Measurements from ENCODE around the gene MARS1.

MARS1 gene

DNA sequence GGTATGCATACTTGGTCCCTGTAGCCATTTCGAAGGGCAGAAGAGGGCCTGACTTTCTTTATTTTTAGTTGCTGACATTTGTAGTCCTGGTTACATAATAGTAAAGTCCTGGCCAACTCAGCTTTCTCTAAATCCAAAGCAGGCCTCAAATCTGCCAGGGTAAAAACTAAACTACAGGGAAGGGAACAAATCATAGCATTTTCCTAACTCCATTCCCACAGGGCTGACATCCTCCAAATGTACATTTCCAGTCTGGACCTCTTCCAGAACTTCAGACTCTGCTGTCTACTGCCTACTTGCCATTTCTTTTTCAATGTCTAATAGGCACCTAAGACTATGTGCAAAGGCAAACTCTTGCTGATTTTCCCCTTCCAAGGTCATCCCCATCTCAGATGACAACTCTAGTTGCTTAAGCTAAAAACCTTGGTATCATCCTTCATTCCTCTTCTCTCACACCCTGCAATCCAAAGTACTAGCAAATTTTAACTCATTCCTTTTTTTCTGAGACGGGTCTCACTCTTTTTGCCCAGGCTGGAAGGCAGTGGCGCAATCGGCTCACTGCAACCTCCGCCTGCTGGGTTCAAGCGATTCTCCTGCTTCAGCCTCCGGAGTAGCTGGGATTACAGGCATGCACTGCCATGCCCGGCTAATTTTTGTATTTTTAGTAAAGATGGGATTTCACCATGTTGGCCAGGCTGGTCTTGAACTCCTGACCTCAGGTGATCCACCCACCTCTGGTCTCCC is 30.5 kb downstream of the MARS1 start:
- no peak for DNase-seq

DNA sequence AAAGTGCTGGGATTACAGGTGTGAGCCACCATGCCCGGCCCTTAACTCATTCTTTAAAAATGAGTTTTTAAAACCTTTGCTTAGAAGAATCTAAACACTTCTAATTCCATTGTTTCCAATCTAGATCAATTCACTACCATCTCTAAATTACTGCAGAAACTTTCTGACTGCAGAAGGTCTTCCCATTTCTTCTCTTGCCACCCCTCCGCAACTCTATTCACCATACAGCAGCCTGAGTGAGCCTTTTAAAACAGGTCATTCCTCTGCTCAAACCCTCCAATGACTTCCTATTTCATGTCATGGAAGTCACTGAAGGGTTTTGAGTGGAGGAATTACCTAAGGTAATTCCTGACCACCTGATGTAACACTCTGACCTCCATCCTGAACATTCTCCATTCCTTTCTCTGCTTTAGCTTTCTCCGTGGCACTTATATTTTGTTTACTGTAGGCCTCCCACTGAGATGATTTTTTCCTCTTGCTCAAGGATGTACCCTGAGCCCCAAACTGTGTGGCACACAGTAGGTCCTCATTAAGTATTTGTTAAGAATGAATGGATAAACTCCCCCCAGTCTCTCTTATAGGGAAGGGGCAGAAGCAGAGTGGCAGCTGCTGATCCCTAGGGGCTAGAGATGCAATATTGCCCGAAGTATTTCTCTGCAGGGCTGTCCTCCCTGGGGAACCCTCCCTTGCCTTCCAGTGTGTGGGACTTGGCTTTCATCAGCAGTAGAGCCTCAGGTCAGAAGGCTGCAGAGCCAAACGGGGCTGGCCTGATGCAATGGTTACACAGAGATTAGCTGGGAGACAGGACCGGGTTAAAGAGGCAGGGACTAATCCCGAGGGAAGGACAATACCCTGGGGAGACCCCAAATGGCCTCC is 31.3 kb downstream of the MARS1 start:
- DNase-seq, result peak; percentile 32 to 56

DNA sequence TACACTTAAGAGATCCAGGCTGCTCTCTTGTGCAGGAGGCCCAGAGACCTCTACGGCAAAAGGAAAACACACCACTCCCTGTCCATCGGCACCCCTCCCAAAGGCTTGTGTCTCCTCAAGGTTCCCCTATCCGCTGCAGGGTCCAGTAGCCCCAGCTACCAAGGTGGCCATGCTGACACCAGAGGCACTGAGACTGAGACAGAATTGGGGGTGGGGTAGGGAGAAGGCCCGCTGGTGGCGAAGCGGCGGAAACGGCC is 31.9 kb downstream of the MARS1 start:
- peak in 1 of 2 donors; percentile 64 for DNase-seq

DNA sequence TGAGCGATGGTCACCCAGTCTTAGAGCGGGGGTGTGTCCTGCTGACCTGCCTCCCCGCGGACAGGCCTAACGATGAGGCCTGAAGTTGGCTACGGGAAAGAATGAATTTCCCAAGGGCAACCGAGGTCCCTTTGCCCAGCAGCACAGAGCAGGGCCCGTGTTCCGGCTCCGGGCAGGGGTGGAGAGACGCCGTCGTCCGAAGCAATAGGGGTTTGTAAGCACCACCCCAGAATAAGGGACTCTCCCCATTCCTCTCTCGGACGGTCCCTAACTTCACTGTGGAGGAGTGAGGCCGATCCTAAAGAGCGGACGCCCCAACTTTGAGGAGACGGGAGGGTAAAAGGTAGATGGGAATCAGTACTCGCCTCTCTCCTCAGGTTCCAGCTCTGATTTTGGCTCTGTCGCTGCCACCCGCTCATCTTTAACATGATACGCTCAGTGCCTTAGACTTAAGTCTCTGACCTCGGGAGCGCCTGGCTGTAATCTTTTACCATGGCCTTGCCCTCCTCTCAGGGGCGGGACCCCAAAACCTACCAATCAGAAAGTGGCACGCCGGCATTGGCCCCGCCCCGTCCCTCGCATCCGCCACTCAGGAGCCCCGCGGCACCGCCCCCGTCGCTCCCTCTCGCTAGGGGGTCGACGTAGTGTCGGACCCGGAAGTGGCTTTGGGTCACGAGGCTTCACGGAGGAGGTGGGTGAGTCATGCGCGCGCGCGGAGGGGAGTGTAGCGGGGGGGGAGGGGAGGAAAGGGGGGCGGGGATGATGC is 32.4 kb downstream of the MARS1 start, which contains the start of gene DDIT3:
Gene DDIT3, minus strand, starts transcription at position 462 of the 766 bp plus-strand sequence. CDS start 3,108 bp downstream, outside the sequence.
- peak; percentile 99 for DNase-seq

DNA sequence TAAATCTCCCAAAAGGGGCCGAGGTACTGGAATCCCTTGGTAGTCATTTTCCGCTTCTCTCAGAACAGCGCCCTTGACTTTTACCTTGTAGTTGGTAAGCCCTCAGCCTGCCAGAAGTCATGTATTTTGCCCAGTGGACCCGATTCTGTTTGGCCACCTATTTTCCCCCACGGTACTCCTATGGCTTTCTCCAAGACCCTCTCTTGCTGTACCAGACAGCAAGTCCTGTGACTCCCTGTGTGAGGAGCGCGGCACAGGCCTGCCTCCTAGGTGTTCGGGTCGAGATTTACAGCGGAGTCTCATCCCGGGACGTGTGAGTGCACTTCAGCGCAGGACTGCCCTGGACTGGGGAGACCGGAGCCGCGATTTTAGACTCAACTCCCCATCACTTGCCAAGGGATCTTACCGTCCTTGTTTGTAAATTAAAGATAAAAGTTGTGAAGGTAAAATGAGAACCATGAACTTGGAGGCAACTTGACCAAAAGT is 33.7 kb downstream of the MARS1 start:
- DNase-seq, result no peak

DNA sequence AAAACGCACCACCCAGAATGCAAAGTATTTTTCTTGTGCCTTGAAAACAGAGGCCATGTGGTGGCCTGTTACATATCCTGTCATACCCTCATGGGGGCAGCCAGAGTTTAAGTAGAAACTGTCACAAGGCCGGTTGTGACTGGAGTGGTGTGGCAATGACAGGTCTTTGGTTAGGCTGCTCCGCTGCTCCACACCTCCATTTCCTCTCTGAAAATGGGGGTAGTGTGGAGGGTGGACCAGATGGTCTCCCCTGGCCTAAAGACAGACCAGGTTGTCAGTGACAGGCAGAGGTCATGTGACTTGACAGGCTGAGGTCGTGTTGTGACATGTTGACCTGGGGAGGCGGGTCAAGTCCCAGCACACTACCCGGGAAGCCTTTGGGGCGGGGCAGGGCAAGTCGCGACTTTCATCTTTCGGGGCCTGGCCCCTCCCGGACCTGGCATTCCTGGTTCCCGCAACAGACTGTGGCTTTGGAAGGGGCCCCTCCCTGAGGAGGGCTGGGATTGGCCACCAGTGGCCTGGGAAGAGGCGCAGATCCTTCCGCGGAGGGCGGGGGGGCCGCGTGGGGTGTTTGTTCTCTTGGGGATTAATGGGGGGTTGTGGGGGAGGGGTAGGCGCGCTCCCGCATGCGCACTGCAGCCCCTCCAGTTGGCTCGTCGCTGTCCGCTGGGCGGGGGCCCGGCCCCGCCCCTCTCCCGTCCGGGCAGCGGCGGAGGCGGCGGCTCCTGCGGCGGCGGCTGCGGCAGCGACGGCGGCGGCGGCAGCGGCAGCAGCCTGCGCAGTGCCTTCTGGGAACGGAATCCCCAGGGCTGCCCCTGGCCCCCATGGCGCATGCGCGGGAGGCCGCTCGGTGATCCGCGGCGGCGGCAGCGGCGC is 34.4 kb downstream of the MARS1 start, which contains the start of gene MBD6:
Gene MBD6, plus strand, starts transcription at position 814 of the 876 bp plus-strand sequence. CDS start 1,480 bp downstream, outside the sequence.
- peak; percentile 87 to 93 for DNase-seq

DNA sequence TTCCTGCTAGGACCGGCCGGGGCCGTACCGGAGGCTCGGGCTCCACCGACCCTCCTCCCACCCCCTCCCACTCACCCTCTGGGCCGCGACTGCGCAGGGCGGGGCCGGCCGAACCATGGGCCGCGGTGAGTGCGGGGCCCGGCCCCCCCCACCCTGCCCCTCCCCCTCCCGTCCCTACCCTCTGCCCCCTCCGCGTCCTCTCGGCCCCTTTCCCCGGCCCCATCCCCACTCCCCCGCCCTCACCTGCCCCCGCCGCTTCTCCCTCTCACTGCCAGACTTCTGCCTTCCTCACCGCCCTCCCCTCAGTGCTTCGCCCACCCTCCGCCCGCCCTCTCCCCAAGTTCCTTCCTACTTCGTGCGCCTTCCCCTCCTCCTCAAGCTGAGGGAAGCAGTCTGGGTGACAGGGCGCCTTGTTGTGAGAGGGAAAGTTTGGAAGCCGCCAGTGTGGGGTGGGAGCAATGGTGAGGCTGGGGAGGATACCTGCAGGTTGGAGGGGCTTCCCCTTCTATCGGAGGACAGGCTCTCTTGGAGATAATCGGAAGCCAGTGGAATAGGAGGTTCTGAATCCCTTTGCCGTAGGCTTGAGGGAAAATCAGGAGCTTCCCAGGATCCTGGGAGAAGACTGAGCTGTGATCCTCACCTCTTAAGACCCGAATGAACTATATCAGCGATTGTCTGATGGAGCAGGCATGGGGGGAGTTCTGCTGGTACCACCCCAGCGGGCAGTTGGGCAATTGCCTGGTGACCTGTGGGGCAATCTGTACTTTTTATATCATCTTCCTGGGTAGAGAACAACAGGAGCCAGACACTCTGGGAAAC is 35.2 kb downstream of the MARS1 start:
- peak; percentile 68 to 79 for DNase-seq

- DNase-seq, result no peak
Observed at GRCh38 chr12:57523706-57524614, 36.1 kb downstream of the MARS1 start.

GRCh38 chr12:57524814-57525614 is 37.1 kb downstream of the MARS1 start:
- no peak for DNase-seq

- DNase-seq, result no peak
Observed at GRCh38 chr12:57525615-57526383, 37.9 kb downstream of the MARS1 start.

GRCh38 chr12:57526477-57527126 is 38.7 kb downstream of the MARS1 start:
- DNase-seq, result no peak

- no peak for DNase-seq
Observed at GRCh38 chr12:57527184-57527583, 39.3 kb downstream of the MARS1 start.

DNA sequence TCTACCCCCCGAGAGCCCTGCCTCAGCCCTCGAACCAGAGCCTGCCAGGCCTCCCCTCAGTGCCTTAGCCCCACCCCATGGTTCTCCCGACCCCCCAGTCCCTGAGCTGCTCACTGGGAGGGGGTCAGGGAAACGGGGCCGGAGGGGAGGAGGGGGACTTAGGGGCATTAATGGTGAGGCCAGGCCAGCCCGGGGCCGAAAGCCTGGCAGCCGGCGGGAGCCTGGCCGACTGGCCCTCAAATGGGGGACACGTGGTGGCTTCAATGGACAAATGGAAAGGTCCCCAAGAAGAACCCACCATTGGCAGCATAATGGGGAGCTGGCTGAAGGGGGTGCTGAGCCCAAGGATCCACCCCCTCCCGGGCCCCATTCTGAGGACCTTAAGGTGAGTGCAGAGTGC is 40.3 kb downstream of the MARS1 start:
- no peak for DNase-seq

DNA sequence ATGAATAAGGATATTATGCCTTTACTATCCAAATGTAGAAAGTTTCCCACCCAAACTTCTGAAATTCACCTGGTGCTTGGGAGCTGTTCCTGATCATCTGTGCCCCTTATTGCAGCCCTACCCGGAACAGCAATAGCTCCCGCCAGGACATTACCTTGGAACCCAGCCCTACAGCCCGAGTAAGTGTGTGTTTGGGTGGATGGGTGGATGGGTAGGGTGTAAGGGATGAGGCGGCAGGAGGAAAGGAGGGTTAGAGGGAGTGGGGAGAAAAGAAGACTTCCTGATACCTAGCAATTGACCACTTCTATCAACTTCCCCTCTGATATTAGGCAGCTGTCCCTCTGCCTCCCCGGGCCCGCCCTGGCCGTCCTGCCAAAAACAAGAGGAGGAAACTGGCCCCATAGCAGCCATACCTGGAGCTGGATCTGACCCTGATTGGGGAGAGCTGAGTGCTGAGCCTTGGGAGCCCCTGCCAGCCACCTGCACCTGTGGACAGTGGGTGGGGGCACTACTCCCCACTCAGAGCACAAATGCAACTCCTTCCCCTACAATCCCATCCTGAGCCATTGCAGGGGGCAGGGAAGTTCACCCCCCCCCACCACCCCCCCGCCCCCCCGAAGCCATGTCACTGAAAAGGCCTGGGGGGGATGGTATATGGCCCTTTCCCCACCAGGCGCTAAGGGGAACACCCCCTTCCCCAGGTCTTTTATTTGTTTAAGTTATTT is 41.1 kb downstream of the MARS1 start:
- no peak for DNase-seq

DNA sequence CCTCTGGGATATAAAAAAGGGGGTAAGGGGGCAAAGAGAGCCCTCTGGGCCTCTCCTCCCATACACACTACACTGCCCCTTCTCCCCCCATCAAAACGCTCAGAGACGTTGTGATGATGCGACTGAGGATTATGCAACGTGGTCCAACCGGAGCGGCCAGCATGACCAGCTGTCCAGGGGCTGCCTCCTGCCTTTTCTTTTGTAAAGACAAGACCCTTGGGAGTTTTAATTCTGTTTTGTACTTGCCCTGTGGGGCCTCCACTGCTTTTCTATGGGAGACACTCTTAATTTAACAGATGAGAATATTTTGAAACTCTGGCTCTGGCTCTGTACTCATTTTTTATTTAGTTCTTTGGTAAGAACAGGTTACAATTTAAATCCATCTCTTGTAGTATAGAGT is 42.0 kb downstream of the MARS1 start:
- no peak for DNase-seq

- DNase-seq, result no peak
Observed at GRCh38 chr12:57530396-57531142, 42.7 kb downstream of the MARS1 start.
